SK-N-SH (cell line): ENCODE results near the gene NPAS3. TPM values are rescaled to one million over a fixed set of nuclear protein-coding genes. Genes with fewer than 3 reads are reported as not detected.

Experiments used
- CTCF ChIA-PET: fragments of 300-600, 350-600 bp; formaldehyde crosslinking; extraction: SDS; loops from one replicate; lab custom pipeline; 2021; lab: Yijun Ruan, JAX
- POLR2A ChIA-PET: fragments of 350-600 bp; sonication (Branson Sonifier 250); formaldehyde crosslinking; extraction: SDS; loops from one replicate; lab custom pipeline; 2020; ENCODE audit warnings: antibody characterized with exemption, inconsistent platforms; lab: Yijun Ruan, JAX
- DNase-seq: peaks from one replicate; pipeline ENCODE4 v3.0.0; 2012
- H2AFZ ChIP-seq: fragments of 200-600 bp; sonication (generic); 2 replicates; pipeline ENCODE4 v1.8.1; 2016; ENCODE audit warnings: antibody characterized with exemption, mild to moderate bottlenecking, low read depth
- H3F3A ChIP-seq: fragments of 200-600 bp; sonication (generic); replicated peaks from 2 replicates; pipeline ENCODE3; 2016; ENCODE audit warnings: antibody characterized with exemption, mild to moderate bottlenecking; ENCODE audit not compliant: insufficient read depth
- H3K27ac ChIP-seq, 2 experiments: fragments of 200-500 bp in 1 of 2; fragments of 200-600 bp in 1 of 2; sonication (Bioruptor generic) in 1 of 2; sonication (generic), shearing (Covaris generic) in 1 of 2; 2 replicates each; pipeline versions ENCODE4 v1.5.1 to v1.6.1; 2014 to 2016; ENCODE audit warnings: low read depth in 2 of 2, inconsistent platforms in 1 of 2, low read length in 1 of 2, mild to moderate bottlenecking in 1 of 2, mixed read lengths in 1 of 2
- H3K27me3 ChIP-seq: fragments of 200-600 bp; sonication (generic), shearing (Covaris generic); 2 replicates; pipeline ENCODE4 v1.6.1; 2016; ENCODE audit warnings: mixed run types; ENCODE audit not compliant: insufficient read depth
- H3K36me3 ChIP-seq, 2 experiments: fragments of 200-500 bp in 1 of 2; fragments of 200-600 bp in 1 of 2; sonication (Bioruptor generic) in 1 of 2; sonication (generic) in 1 of 2; replicated peaks in 1 of 2; 2 replicates each; pipeline versions ENCODE3 to v1.5.1; 2014 to 2016; ENCODE audit warnings: low read length in 1 of 2, mild to moderate bottlenecking in 1 of 2; ENCODE audit not compliant: insufficient read depth in 2 of 2, control insufficient read depth in 1 of 2
- H3K4me1 ChIP-seq, 2 experiments: fragments of 200-500 bp in 1 of 2; fragments of 200-600 bp in 1 of 2; sonication (Bioruptor generic) in 1 of 2; sonication (generic), shearing (Covaris generic) in 1 of 2; 2 replicates each; pipeline versions ENCODE4 v1.5.1 to v1.6.1; 2014 to 2016; ENCODE audit warnings: low read depth in 1 of 2, low read length in 1 of 2, mixed run types in 1 of 2; ENCODE audit not compliant: insufficient read depth in 2 of 2, control insufficient read depth in 1 of 2
- H3K4me2 ChIP-seq: fragments of 200-600 bp; sonication (generic), shearing (Covaris generic); 2 replicates; pipeline ENCODE4 v1.6.1; 2017; ENCODE audit warnings: mixed run types
- H3K4me3 ChIP-seq, 2 experiments: fragments of 200-500 bp in 1 of 2; fragments of 200-600 bp in 1 of 2; sonication (Bioruptor generic) in 1 of 2; sonication (generic), shearing (Covaris generic) in 1 of 2; 2 replicates each; pipeline versions ENCODE4 v1.5.1 to v1.8.1; 2014 to 2016; ENCODE audit warnings: low read depth in 2 of 2, inconsistent platforms in 1 of 2, low read length in 1 of 2, mild to moderate bottlenecking in 1 of 2, mixed read lengths in 1 of 2, moderate library complexity in 1 of 2
- H3K79me2 ChIP-seq: fragments of 200-600 bp; sonication (generic); 2 replicates; pipeline ENCODE4 v1.8.1; 2017; ENCODE audit warnings: mild to moderate bottlenecking; ENCODE audit not compliant: insufficient read depth
- H3K9ac ChIP-seq: fragments of 200-600 bp; sonication (generic); 2 replicates; pipeline ENCODE4 v1.6.1; 2017; ENCODE audit warnings: mixed run types
- H3K9me2 ChIP-seq: fragments of 200-600 bp; sonication (generic); 2 replicates; pipeline ENCODE4 v1.6.1; 2017; ENCODE audit warnings: mixed run types
- H3K9me3 ChIP-seq: fragments of 200-600 bp; sonication (generic); 2 replicates; pipeline ENCODE4 v1.6.1; 2017; ENCODE audit warnings: mixed run types, mild to moderate bottlenecking, moderate library complexity
- H4K20me1 ChIP-seq: fragments of 200-600 bp; sonication (generic); 2 replicates; pipeline ENCODE4 v1.6.1; 2017; ENCODE audit warnings: mild to moderate bottlenecking, mixed run types; ENCODE audit not compliant: insufficient read depth
- GABPA ChIP-seq: IDR thresholded peaks from 2 replicates; pipeline ENCODE4 v1.4.0; 2012; ENCODE audit warnings: low read depth, mild to moderate bottlenecking
- GATA2 ChIP-seq: sonication (generic); formaldehyde crosslinking; IDR thresholded peaks from 2 replicates; pipeline ENCODE4 v1.5.0; 2020; ENCODE audit warnings: mild to moderate bottlenecking, missing genetic modification reagents
- NFIC ChIP-seq: IDR thresholded peaks from 2 replicates; pipeline ENCODE4 v1.4.0; 2012; ENCODE audit warnings: borderline replicate concordance
- RXRA ChIP-seq: IDR thresholded peaks from 2 replicates; pipeline ENCODE4 v1.4.0; 2012; ENCODE audit warnings: low read depth, mild to moderate bottlenecking, borderline replicate concordance
- YY1 ChIP-seq: IDR thresholded peaks from 2 replicates; pipeline ENCODE4 v1.4.0; 2012; ENCODE audit warnings: low read depth, mild to moderate bottlenecking
- WGBS: methylation state at CpG from one replicate; pipeline ENCODE4 v1.1.6; 2017; ENCODE audit warnings: low lambda C conversion rate; 5-methylcytosine and 5-hydroxymethylcytosine counted together
- polyA plus RNA-seq, 3 experiments: library from polyadenylated mRNA; depleted of rRNA; stranded (reverse); fragments of >200 nt; gene quantifications; 2 replicates each; pipeline ENCODE4 v1.2.3, GENCODE V29; 2012
- TF ChIP-seq, protein P1 (sequence below): IDR thresholded peaks from 2 replicates; pipeline ENCODE4 v1.6.1; 2012; ENCODE audit warnings: mild to moderate bottlenecking, low read depth, low read length, moderate library complexity
- TF ChIP-seq, protein P2 (sequence below): fragments of 200-600 bp; sonication (generic); IDR thresholded peaks from 2 replicates; pipeline ENCODE4 v1.6.1; 2017; ENCODE audit warnings: antibody characterized with exemption, mild to moderate bottlenecking, moderate library complexity

Gene NPAS3
- polyA plus RNA-seq, 1 of the 3 experiments (the other 2 are of a cell fraction): 4.3 TPM

DNA sequence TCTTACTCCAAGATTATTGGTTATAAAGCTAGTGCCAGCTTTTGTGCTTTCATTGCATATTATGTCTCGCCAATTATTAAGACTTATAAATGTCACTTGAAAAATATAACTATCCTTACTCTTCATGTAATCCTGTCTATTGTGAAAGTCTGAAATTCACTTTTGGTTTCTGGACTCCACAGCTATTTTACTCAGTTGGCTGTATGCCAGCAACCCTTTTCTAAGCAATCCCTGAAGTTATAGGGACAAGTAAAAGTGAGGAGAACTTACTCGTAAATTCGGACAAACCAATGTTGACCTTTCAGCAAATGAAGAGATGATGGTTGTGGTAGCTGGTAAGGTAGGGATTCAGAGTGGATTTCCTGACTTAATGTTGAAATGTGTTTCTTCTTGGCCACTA is 196.3 kb downstream of the NPAS3 start:
- no peak overlapping the region for H3K27ac ChIP-seq
- H3K36me3 ChIP-seq: no peaks in the 10 kb centered on the region
- no peak overlapping the region for H3K4me2 ChIP-seq
- H3F3A ChIP-seq: no peaks in the 10 kb centered on the region
- CTCF ChIA-PET: interaction anchor here (1.2 kb wide), 1 partner anchor 13 kb away, joined by 3 read pairs; no protein-coding TSS in a partner anchor
- H2AFZ ChIP-seq: no peak overlapping the region
- no peak for TF ChIP-seq GABPA
- TF ChIP-seq, protein P1, sequence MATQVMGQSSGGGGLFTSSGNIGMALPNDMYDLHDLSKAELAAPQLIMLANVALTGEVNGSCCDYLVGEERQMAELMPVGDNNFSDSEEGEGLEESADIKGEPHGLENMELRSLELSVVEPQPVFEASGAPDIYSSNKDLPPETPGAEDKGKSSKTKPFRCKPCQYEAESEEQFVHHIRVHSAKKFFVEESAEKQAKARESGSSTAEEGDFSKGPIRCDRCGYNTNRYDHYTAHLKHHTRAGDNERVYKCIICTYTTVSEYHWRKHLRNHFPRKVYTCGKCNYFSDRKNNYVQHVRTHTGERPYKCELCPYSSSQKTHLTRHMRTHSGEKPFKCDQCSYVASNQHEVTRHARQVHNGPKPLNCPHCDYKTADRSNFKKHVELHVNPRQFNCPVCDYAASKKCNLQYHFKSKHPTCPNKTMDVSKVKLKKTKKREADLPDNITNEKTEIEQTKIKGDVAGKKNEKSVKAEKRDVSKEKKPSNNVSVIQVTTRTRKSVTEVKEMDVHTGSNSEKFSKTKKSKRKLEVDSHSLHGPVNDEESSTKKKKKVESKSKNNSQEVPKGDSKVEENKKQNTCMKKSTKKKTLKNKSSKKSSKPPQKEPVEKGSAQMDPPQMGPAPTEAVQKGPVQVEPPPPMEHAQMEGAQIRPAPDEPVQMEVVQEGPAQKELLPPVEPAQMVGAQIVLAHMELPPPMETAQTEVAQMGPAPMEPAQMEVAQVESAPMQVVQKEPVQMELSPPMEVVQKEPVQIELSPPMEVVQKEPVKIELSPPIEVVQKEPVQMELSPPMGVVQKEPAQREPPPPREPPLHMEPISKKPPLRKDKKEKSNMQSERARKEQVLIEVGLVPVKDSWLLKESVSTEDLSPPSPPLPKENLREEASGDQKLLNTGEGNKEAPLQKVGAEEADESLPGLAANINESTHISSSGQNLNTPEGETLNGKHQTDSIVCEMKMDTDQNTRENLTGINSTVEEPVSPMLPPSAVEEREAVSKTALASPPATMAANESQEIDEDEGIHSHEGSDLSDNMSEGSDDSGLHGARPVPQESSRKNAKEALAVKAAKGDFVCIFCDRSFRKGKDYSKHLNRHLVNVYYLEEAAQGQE: no peak
- TF ChIP-seq GATA2 (CRISPR knock-in tag): no peak
- TF ChIP-seq NFIC: peak; percentile 35; the same call in 1 of the 2 replicates
- POLR2A ChIA-PET: no interaction called here
- H3K9me3 ChIP-seq: no peaks in the 10 kb centered on the region
- WGBS: 93% methylated on average over 3 of the region's 3 CpGs
- no peaks in the 10 kb centered on the region for H3K27me3 ChIP-seq
- no peak overlapping the region for H3K4me3 ChIP-seq
- no peaks in the 10 kb centered on the region for H3K9me2 ChIP-seq
- H3K4me1 ChIP-seq: no peaks in the 10 kb centered on the region
- no peak overlapping the region for H3K9ac ChIP-seq
- no peak for DNase-seq
- H4K20me1 ChIP-seq: no peaks in the 10 kb centered on the region
- H3K79me2 ChIP-seq: no peaks in the 10 kb centered on the region

DNA sequence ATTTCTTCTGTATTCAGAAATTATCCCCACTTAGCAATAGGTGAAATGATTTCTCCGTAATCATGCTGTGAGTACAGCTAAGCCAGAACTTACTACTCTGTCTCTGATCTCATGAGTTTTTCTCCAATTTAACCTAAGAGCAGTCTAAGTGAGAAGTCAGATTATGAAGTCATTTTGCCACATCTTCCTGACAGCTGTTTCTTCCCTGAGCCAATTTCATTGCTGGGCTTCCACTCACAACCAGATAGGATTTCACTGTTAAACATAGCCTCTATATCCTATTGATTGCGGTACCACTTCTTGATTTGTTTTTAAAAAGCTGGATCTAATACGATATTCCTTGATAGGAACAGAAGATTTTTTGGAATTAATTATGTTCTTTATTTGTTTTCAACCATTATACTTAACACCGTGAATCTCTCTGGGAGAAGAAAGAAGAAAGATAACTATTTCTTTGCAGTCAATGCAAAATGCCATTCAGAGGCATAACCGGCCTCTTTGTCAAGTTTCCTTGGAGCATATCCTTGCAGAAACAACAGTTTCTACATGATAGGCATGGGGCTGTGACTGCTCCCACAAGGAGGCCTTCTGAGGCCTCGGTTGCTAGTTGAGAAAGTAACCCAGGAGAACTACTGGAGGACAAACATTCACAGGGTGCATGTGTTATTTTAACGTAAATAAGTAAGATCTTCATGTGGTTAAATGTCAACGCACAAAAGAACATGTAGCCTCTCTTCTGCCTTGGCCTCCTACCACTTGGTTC is 212.2 kb downstream of the NPAS3 start:
- Histone ChIP-seq H3K36me3 (no peaks in the 10 kb centered on the region), H3K4me2 (no peak overlapping the region), H4K20me1 (no peaks in the 10 kb centered on the region), H3K4me3 (no peak overlapping the region), H3K9ac (no peak overlapping the region), H3F3A (no peaks in the 10 kb centered on the region), H3K27me3 (no peaks in the 10 kb centered on the region), H3K9me3 (no peaks in the 10 kb centered on the region), H3K9me2 (no peaks in the 10 kb centered on the region), H3K27ac (no peak overlapping the region), H2AFZ (no peak overlapping the region), H3K4me1 (no peaks in the 10 kb centered on the region), H3K79me2 (no peaks in the 10 kb centered on the region)
- ChIA-PET POLR2A (no interaction called here), CTCF (no interaction called here)
- 88% methylated on average over 8 of the region's 8 CpGs for WGBS
- TF ChIP-seq, protein P2, sequence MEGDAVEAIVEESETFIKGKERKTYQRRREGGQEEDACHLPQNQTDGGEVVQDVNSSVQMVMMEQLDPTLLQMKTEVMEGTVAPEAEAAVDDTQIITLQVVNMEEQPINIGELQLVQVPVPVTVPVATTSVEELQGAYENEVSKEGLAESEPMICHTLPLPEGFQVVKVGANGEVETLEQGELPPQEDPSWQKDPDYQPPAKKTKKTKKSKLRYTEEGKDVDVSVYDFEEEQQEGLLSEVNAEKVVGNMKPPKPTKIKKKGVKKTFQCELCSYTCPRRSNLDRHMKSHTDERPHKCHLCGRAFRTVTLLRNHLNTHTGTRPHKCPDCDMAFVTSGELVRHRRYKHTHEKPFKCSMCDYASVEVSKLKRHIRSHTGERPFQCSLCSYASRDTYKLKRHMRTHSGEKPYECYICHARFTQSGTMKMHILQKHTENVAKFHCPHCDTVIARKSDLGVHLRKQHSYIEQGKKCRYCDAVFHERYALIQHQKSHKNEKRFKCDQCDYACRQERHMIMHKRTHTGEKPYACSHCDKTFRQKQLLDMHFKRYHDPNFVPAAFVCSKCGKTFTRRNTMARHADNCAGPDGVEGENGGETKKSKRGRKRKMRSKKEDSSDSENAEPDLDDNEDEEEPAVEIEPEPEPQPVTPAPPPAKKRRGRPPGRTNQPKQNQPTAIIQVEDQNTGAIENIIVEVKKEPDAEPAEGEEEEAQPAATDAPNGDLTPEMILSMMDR: no peak
- no peak for TF ChIP-seq RXRA
- no peak for TF ChIP-seq YY1
- no peak for DNase-seq
